PFSK-1 (cell line): ENCODE data around the gene HLA-DPA1.

ENCODE experiments used
- FOXP2 ChIP-seq: optimal IDR thresholded peaks from 2 replicates; pipeline ENCODE3; 2011; ENCODE audit warnings: borderline replicate concordance, control low read depth, inconsistent platforms; ENCODE audit not compliant: insufficient read depth; ENCODE audit errors: extremely low read length, extremely low read depth
- POLR2AphosphoS5 ChIP-seq: IDR thresholded peaks from 2 replicates; pipeline ENCODE4 v1.6.1; 2012; ENCODE audit warnings: low read depth, mild to moderate bottlenecking, control low read depth, low read length, moderate library complexity
- SIN3A ChIP-seq: IDR thresholded peaks from 2 replicates; pipeline ENCODE4 v1.6.1; 2012; ENCODE audit warnings: mild to moderate bottlenecking, low read length, moderate library complexity, borderline replicate concordance; ENCODE audit not compliant: insufficient read depth
- TAF1 ChIP-seq: IDR thresholded peaks from 2 replicates; pipeline ENCODE4 v1.6.1; 2012; ENCODE audit warnings: low read length, control low read depth, borderline replicate concordance; ENCODE audit not compliant: insufficient read depth
- TF ChIP-seq, protein P1 (sequence below), 2 experiments: IDR thresholded peaks; 2 replicates each; pipeline versions ENCODE4 v1.6.1 to v1.8.0; 2011 to 2012; ENCODE audit warnings: low read depth in 2 of 2, low read length in 2 of 2, control low read depth in 1 of 2, inconsistent platforms in 1 of 2, mild to moderate bottlenecking in 1 of 2, moderate library complexity in 1 of 2; ENCODE audit not compliant: insufficient read depth in 1 of 2

Gene HLA-DPA1

DNA sequence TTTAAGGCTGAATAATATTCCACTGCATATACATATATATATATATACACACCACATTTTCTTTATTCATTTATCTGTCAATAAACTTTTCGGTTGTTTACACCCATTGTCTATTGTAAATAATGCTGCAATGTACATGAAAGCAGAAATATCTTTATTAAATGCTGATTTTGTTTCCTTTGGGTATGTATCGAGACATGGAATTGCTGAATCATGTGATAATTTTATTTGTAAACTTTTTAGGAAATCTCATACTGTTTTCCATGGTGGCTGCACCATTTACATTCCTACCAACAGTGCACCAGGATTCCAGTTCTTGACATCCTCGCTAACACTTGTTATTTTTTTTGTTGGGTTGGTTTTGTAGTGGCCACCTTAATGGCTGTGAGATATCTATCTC is 49.9 kb downstream of the HLA-DPA1 start:
- TF ChIP-seq FOXP2 (no peak), POLR2AphosphoS5 (no peak), SIN3A (no peak), TAF1 (no peak)
- TF ChIP-seq, protein P1, sequence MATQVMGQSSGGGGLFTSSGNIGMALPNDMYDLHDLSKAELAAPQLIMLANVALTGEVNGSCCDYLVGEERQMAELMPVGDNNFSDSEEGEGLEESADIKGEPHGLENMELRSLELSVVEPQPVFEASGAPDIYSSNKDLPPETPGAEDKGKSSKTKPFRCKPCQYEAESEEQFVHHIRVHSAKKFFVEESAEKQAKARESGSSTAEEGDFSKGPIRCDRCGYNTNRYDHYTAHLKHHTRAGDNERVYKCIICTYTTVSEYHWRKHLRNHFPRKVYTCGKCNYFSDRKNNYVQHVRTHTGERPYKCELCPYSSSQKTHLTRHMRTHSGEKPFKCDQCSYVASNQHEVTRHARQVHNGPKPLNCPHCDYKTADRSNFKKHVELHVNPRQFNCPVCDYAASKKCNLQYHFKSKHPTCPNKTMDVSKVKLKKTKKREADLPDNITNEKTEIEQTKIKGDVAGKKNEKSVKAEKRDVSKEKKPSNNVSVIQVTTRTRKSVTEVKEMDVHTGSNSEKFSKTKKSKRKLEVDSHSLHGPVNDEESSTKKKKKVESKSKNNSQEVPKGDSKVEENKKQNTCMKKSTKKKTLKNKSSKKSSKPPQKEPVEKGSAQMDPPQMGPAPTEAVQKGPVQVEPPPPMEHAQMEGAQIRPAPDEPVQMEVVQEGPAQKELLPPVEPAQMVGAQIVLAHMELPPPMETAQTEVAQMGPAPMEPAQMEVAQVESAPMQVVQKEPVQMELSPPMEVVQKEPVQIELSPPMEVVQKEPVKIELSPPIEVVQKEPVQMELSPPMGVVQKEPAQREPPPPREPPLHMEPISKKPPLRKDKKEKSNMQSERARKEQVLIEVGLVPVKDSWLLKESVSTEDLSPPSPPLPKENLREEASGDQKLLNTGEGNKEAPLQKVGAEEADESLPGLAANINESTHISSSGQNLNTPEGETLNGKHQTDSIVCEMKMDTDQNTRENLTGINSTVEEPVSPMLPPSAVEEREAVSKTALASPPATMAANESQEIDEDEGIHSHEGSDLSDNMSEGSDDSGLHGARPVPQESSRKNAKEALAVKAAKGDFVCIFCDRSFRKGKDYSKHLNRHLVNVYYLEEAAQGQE (IDR thresholded peaks at IDR 0.05; ENCODE audit: insufficient read depth in 1 of 2, low read depth in 2 of 2, low read length in 2 of 2) = no peak

DNA sequence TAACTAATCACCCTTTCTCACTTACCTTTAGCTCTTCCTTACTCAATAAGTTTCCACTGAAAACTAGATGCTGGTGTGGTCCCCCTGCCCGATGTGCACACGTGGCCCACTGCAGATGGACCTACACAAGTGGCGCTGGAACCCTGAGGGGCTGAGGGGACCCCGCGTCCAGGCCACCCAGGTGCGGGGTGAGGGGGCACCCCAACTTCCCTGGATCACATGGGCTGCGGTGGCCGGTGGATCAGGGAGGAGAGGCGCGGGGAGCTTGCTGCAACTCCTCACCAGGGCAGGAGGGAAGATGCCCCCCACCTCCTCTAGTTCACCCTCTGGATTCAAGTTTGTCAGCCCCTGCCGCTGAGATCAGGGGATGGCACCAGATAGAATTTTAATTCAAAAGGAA is 51.5 kb downstream of the HLA-DPA1 start:
- TF ChIP-seq POLR2AphosphoS5 (no peak), TAF1 (no peak)
- TF ChIP-seq, protein P1 (IDR thresholded peaks at IDR 0.05; ENCODE audit: insufficient read depth in 1 of 2, low read depth in 2 of 2, low read length in 2 of 2) = no peak

DNA sequence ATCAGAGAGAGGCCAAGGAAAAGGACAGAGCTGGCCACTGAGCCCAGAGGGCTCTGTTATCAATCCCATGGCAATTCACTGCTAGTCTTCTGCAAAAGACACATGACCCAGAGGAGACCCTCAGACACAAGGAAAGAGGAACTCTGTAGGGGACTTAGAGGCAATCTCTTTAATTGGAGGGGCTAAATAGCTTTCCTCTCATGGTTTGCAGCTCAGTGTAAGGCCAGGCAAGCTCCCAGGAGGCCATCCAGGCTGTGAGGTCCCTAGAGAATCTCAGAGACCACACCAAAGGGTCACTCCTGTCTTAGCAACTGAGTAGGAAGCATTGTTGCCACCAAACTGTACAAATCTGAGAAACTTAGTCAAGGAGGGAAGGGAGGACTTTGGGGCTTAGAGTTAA is 54.1 kb downstream of the HLA-DPA1 start:
- no peak for TF ChIP-seq POLR2AphosphoS5
- no peak for TF ChIP-seq TAF1
- TF ChIP-seq, protein P1 (IDR thresholded peaks at IDR 0.05; ENCODE audit: insufficient read depth in 1 of 2, low read depth in 2 of 2, low read length in 2 of 2) = no peak
- no peak for TF ChIP-seq SIN3A
- TF ChIP-seq FOXP2 = no peak

DNA sequence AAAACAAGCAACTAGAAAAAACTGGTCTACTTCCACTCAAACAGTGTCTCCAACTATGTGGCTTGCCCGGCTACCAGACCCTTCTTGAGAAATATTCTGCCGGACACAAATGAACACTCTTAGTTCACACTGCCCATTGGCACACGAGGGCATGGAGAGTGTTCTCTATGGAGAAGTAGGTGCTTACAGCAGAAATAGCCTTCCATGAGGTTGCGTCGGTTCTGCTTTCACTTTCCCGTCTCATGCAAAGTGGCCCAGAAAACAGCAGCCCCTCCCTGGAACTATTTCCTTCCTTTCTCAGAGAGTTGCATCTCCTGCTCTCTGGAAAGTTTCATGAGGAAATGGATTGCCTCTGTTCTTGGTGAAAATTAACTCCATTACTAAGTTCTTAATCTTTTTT is 54.5 kb downstream of the HLA-DPA1 start:
- TF ChIP-seq POLR2AphosphoS5 = no peak
- TF ChIP-seq FOXP2 = no peak
- TF ChIP-seq, protein P1 (IDR thresholded peaks at IDR 0.05; ENCODE audit: insufficient read depth in 1 of 2, low read depth in 2 of 2, low read length in 2 of 2) = no peak
- TF ChIP-seq SIN3A = no peak
- no peak for TF ChIP-seq TAF1

DNA sequence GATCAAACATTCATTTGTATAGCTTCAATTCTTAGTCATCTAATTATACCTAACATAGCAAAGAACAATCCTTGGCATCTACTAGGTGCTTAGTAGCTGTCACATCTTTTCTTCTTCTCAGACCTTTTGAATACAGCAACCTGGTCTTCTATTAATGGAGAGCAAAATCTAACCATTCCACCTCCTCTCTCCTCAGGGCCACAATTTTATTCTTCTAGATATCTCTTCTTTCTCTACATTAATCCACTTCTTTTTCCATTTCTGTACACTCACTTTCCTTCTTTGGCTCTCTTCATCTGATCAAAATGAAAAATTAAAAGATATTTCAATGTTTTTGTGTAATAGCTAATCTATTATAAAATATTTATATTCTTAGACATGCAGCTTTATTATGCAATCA is 55.0 kb downstream of the HLA-DPA1 start:
- TF ChIP-seq POLR2AphosphoS5 = no peak
- no peak for TF ChIP-seq FOXP2
- TF ChIP-seq SIN3A = no peak
- no peak for TF ChIP-seq TAF1
- TF ChIP-seq, protein P1 (IDR thresholded peaks at IDR 0.05; ENCODE audit: insufficient read depth in 1 of 2, low read depth in 2 of 2, low read length in 2 of 2) = no peak
